Measurements from ENCODE around the gene TBC1D13.
"Not testable (repeated sequence)": the region's sequence is repeated elsewhere in the genome, so short reads cannot be mapped to it uniquely, and the experiment has no call there.

Gene TBC1D13

GRCh38 chr9:128822407-128823042, 35.5 kb downstream of the TBC1D13 start:
- FAIRE-seq, result no peak

- FAIRE-seq, result no peak
Measured at GRCh38 chr9:128823362-128823902, 36.4 kb downstream of the TBC1D13 start.

- no peak for FAIRE-seq
Measured at GRCh38 chr9:128823903-128824406, 36.9 kb downstream of the TBC1D13 start.

- no peak for FAIRE-seq
Measured at GRCh38 chr9:128824911-128825310, 37.9 kb downstream of the TBC1D13 start.

GRCh38 chr9:128825923-128826700, 39.1 kb downstream of the TBC1D13 start:
- FAIRE-seq, result no peak

- FAIRE-seq, result no peak
Measured at GRCh38 chr9:128828267-128828666, 41.2 kb downstream of the TBC1D13 start.

- FAIRE-seq, result no peak
Measured at GRCh38 chr9:128828719-128829452, 41.8 kb downstream of the TBC1D13 start.

GRCh38 chr9:128829477-128830251, 42.6 kb downstream of the TBC1D13 start, which contains the start of gene SPOUT1:
TSS of gene SPOUT1 (minus strand) at chr9:128829794. CDS start at chr9:128829780, 14 bp downstream.
- peak; percentile 33 for FAIRE-seq

- no peak for FAIRE-seq
Measured at GRCh38 chr9:128833696-128834095, 46.6 kb downstream of the TBC1D13 start.

- FAIRE-seq, result no peak
Measured at GRCh38 chr9:128835246-128836210, 48.5 kb downstream of the TBC1D13 start.

- FAIRE-seq, result no peak
Measured at GRCh38 chr9:128836509-128837145, 49.6 kb downstream of the TBC1D13 start.

- FAIRE-seq, result no peak
Measured at GRCh38 chr9:128838338-128838737, 51.3 kb downstream of the TBC1D13 start.

- FAIRE-seq, result no peak
Measured at GRCh38 chr9:128840524-128840923, 53.5 kb downstream of the TBC1D13 start.

- FAIRE-seq, result no peak
Measured at GRCh38 chr9:128841694-128842492, 54.8 kb downstream of the TBC1D13 start.

- FAIRE-seq, result not testable (repeated sequence)
Measured at GRCh38 chr9:128843171-128843570, 56.1 kb downstream of the TBC1D13 start.

GRCh38 chr9:128845186-128845931, 58.3 kb downstream of the TBC1D13 start:
- no peak for FAIRE-seq

- no peak for FAIRE-seq
Measured at GRCh38 chr9:128846680-128847030, 59.6 kb downstream of the TBC1D13 start.

- no peak for FAIRE-seq
Measured at GRCh38 chr9:128847803-128848202, 60.8 kb downstream of the TBC1D13 start.

- not testable (repeated sequence) for FAIRE-seq
Measured at GRCh38 chr9:128851024-128851423, 64.0 kb downstream of the TBC1D13 start.
